Left lung (tissue), 10 donors: ENCODE results near the gene ENPP6. TPM values are rescaled to one million over a fixed set of nuclear protein-coding genes. Genes with fewer than 3 reads are reported as not detected.

Experiments
- ATAC-seq: fragments of 200-7000 bp; cut with Tn5 transposase; one replicate; pipeline ENCODE4 v1.9.1; 2020; ENCODE audit warnings: moderate library complexity
- DNase-seq, 4 donors: peaks; one replicate each; pipeline ENCODE4 v3.0.0-alpha.2; 2013 to 2020
- H3K27ac ChIP-seq, 2 donors: fragments of 200-600 bp; sonication (generic) in 1 of 2; one replicate each; pipeline versions ENCODE4 v1.5.0 to v1.8.0; 2020 to 2021
- H3K27me3 ChIP-seq, 2 donors: fragments of 200-600 bp; sonication (generic) in 1 of 2; one replicate each; pipeline versions ENCODE4 v1.5.0 to v1.8.0; 2020 to 2021
- H3K36me3 ChIP-seq, 2 donors: fragments of 200-600 bp; sonication (generic) in 1 of 2; one replicate each; pipeline versions ENCODE4 v1.5.0 to v1.8.0; 2020 to 2021
- H3K4me1 ChIP-seq, 2 donors: fragments of 200-600 bp; one replicate each; pipeline ENCODE4 v1.8.0; 2021
- H3K4me3 ChIP-seq, 2 donors: fragments of 200-600 bp; sonication (generic) in 1 of 2; one replicate each; pipeline versions ENCODE4 v1.5.0 to v1.8.0; 2020 to 2021; ENCODE audit warnings: mild to moderate bottlenecking in 1 of 2
- H3K9me3 ChIP-seq, 2 donors: fragments of 200-600 bp; sonication (generic) in 1 of 2; one replicate each; pipeline versions ENCODE4 v1.5.0 to v1.8.0; 2020 to 2021
- intact Hi-C, 2 donors: fragments of 100-400 bp; cut with DNase I; formaldehyde crosslinking; loops; one replicate each; pipeline versions ENCODE4 v1.11.2 to v1.14.2; 2022
- polyA plus RNA-seq, 6 donors: library from polyadenylated mRNA; unstranded; fragments of 120-200 nt; gene quantifications; one replicate each; pipeline ENCODE4 v1.2.1, GENCODE V29; 2013; ENCODE audit not compliant: insufficient read length in 6 of 6
- total RNA-seq, 2 donors: library from RNA; stranded (reverse); fragmentation: NEBNext Ultra II Directional; extraction: Animal tissue kit (Norgen Biotek cat#: 25700); gene quantifications; one replicate each; pipeline ENCODE4 v1.2.1, GENCODE V29; 2021
- TF ChIP-seq, protein P1 (sequence below), 2 donors: fragments of 200-600 bp; sonication (generic) in 1 of 2; IDR thresholded peaks; one replicate each; pipeline versions ENCODE4 v1.5.0 to v1.8.0; 2021; ENCODE audit warnings: antibody characterized with exemption in 2 of 2
- donor health status: DM: no; HTN: yes; CAD: no.
- donor health status: DM: no; HTN: no; CAD: no.

Gene ENPP6
- total and polyA plus RNA-seq, 8 donors = 0.14 to 0.67 (median 0.31) TPM

DNA sequence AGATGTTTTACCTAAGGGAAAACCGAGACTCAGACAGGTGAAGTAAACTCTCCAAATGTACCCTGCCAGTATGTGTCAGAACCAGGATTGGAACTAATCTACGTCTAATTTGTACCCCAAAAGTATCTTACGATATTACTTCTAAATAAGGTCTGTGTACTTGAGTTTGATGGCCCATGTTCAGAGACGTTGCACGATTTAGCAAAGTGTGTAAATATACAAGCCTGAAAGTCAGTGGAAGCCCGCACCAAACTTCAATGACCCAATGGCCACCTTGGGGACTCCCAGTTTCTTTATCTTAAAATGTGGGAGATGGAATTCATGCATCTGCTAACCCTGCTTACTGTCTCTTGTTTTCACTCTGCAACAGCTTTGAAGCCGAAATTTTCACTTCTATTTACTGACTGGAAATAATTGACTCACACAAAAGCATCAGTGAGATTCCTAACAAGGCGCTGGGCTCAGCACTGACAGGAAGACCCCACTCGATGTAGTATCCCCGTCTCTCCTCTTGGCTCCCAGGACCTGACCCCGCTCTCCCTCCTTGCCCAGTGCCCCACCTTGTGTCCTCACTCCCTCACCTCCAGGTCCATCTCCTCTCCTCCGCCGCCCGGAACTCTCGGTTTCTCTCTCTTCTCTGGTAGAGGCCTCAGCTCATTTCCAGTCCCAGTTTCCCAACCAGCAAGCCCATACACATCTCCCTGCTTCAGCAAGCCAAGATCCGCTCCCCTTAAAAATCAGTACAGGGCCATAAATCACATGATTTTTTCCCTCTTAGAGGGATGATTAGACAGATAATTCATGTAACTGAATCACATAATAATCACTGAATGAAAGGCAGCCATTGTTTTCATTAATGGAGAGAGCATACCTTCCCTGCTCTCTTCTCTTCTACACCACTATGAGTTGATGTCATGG, 42.8 kb downstream of the ENPP6 start:
- ATAC-seq = no peak
- Histone ChIP-seq H3K27ac (no peak overlapping the region), H3K27me3 (peaks cover 0 to 8% of the 10 kb centered on the region in 2 donors), H3K4me3 (no peak overlapping the region), H3K9me3 (peaks cover 0 to 9% of the 10 kb centered on the region in 2 donors), H3K4me1 (no peaks in the 10 kb centered on the region), H3K36me3 (no peaks in the 10 kb centered on the region)
- TF ChIP-seq, protein P1, sequence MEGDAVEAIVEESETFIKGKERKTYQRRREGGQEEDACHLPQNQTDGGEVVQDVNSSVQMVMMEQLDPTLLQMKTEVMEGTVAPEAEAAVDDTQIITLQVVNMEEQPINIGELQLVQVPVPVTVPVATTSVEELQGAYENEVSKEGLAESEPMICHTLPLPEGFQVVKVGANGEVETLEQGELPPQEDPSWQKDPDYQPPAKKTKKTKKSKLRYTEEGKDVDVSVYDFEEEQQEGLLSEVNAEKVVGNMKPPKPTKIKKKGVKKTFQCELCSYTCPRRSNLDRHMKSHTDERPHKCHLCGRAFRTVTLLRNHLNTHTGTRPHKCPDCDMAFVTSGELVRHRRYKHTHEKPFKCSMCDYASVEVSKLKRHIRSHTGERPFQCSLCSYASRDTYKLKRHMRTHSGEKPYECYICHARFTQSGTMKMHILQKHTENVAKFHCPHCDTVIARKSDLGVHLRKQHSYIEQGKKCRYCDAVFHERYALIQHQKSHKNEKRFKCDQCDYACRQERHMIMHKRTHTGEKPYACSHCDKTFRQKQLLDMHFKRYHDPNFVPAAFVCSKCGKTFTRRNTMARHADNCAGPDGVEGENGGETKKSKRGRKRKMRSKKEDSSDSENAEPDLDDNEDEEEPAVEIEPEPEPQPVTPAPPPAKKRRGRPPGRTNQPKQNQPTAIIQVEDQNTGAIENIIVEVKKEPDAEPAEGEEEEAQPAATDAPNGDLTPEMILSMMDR (IDR thresholded peaks at IDR 0.05) = no peak
- intact Hi-C loops = no loop called here
- no peak for DNase-seq

DNA sequence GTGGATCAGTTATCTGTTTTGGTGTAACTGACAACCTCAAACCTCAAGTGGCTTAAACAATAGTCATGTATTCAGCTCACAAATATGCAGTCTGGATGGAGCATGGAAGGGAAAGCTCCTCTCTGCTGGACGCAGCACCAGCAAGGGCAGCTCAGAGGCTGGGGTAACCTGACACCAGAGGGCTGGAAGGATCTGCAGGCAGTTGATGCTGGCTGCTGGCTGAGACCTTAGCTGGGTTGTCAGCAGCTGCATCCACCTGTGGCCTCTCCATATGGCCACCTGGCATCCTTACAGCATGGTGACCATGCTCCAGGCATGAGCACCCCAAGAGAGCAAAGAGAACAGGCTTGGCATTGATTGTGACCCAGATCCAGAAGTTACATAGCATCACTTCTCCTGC, 46.7 kb downstream of the ENPP6 start:
- Histone ChIP-seq H3K27ac (no peak overlapping the region), H3K27me3 (peaks cover 0 to 33% of the 10 kb centered on the region in 2 donors), H3K4me1 (peaks cover 0 to 8% of the 10 kb centered on the region in 2 donors), H3K36me3 (no peaks in the 10 kb centered on the region), H3K4me3 (no peak overlapping the region), H3K9me3 (no peaks in the 10 kb centered on the region)
- peak; percentile 11 for ATAC-seq
- TF ChIP-seq, protein P1 (IDR thresholded peaks at IDR 0.05) = no peak
- DNase-seq = no peak
- intact Hi-C loops = no loop called here

DNA sequence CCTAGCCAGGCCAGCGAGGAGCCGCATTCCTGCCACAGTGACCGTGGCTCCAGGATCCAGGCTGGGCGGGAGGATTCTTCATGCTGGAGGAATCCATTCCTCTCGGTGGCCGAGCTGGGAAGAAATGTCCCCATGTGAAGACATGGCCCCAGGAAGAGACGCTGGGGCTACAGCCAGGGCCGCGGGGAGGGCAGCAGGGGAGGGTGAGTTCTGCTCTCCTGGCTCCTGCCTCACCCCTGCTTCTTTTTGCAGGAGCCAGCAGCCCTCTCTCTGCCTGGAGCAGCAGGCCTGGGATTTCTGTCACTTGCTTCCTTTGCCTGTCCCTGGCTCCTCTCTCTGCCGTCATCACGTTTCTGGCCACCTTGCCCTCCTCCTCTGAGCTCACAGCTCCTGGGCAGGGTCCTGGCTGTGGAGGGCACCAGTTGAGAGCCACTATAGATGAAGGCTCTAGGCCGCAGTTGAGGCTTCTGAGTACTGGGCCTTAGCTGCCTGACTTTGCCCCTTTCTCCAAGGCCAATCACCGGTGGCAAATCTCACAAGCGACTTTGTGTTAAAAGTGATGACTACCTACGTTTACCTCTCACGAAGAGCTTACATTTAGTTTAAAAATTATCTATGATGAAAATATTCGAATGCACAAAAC, 48.3 kb downstream of the ENPP6 start:
- Histone ChIP-seq H3K9me3 (no peaks in the 10 kb centered on the region), H3K4me3 (no peak overlapping the region), H3K27ac (no peak overlapping the region), H3K27me3 (peaks cover 0 to 45% of the 10 kb centered on the region in 2 donors), H3K4me1 (peaks cover 0 to 8% of the 10 kb centered on the region in 2 donors), H3K36me3 (no peaks in the 10 kb centered on the region)
- ATAC-seq (no peak), DNase-seq (no peak)
- TF ChIP-seq, protein P1 (IDR thresholded peaks at IDR 0.05) = no peak
- intact Hi-C loops = no loop called here

DNA sequence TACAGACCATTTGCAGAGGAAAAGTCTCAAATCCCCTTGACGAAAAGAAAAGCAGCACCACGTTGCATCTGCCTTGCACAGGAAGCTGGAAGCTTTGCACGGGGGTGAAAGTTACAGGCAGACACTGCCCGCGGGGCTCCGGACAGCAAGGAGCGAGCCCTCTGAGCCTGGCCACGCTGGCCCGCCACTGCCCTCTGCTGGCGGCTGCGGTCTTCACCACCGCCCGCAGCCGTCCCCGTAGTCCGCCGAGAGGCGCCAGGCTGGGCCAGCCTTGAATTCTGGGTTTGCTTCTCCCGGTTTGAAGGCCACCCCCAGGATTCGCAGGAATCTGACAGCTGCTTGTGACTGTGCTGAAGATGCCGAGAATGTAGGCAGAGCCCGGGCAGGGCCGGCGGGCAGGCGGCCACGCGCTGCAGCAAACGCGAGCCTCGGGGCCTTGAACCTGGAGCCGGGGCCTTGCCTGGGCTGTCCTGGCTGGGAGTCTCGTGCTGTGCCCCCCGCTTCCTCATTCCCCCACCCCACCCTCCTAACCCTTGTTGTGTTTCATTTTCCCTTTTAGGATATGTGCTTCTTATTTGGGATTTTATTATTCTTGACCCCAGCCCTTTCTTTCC, 49.2 kb downstream of the ENPP6 start:
- peak; percentile 98 for ATAC-seq
- intact Hi-C loops = no loop called here
- no peaks in the 10 kb centered on the region for H3K36me3 ChIP-seq
- H3K4me3 ChIP-seq = no peak overlapping the region
- peaks cover 0 to 42% of the 10 kb centered on the region in 2 donors for H3K27me3 ChIP-seq
- TF ChIP-seq, protein P1 (IDR thresholded peaks at IDR 0.05) = peak; percentile 93 to 96
- H3K4me1 ChIP-seq = peaks cover 0 to 10% of the 10 kb centered on the region in 2 donors
- no peak overlapping the region for H3K27ac ChIP-seq
- H3K9me3 ChIP-seq = no peaks in the 10 kb centered on the region
- DNase-seq = peak; percentile 71 to 97 (median 78)

- no peaks in the 10 kb centered on the region for H3K36me3 ChIP-seq
- no peak overlapping the region for H3K27ac ChIP-seq
- no peaks in the 10 kb centered on the region for H3K9me3 ChIP-seq
- ATAC-seq (no peak), DNase-seq (no peak)
- H3K27me3 ChIP-seq = peaks cover 0 to 37% of the 10 kb centered on the region in 2 donors
- no peak overlapping the region for H3K4me3 ChIP-seq
- H3K4me1 ChIP-seq = peaks cover 0 to 11% of the 10 kb centered on the region in 2 donors
- TF ChIP-seq, protein P1 (IDR thresholded peaks at IDR 0.05) = no peak
- intact Hi-C loops = no loop called here
Observed at GRCh38 chr4:184167576-184167975, 50.1 kb downstream of the ENPP6 start.
